Effector memory CD8-positive, alpha-beta T cell (primary cell): ENCODE results near the gene SP110.
A peak's percentile ranks its signal among the peaks of the same experiment; 100 is the strongest.
"Not testable (repeated sequence)": the region's sequence is repeated elsewhere in the genome, so short reads cannot be mapped to it uniquely, and the experiment has no call there.

Experiments used
- ATAC-seq: fragments of 150-1000 bp; cut with Tn5 transposase; replicated peaks from 2 replicates; pipeline ENCODE4 v1.10.0; 2021; ENCODE audit warnings: mild to moderate bottlenecking, moderate library complexity
- DNase-seq, 3 experiments: peaks; one replicate each; pipeline ENCODE4 v3.0.0; 2021
- H3K27ac Mint-ChIP-seq, 2 donors: one replicate each; pipeline ENCODE4 v1.8.0; 2022; ENCODE audit warnings: mild to moderate bottlenecking in 2 of 2, mixed read lengths in 2 of 2, moderate library complexity in 2 of 2
- H3K27me3 Mint-ChIP-seq, 2 donors: one replicate each; pipeline ENCODE4 v1.8.0; 2022; ENCODE audit warnings: mixed read lengths in 2 of 2
- H3K36me3 Mint-ChIP-seq: one replicate; pipeline ENCODE4 v1.8.0; 2022; ENCODE audit warnings: mild to moderate bottlenecking, moderate library complexity, mixed read lengths; ENCODE audit not compliant: insufficient read depth
- H3K4me1 Mint-ChIP-seq, 2 donors: one replicate each; pipeline ENCODE4 v1.8.0; 2022; ENCODE audit warnings: low read depth in 2 of 2, mixed read lengths in 2 of 2
- H3K4me3 Mint-ChIP-seq, 2 donors: one replicate each; pipeline ENCODE4 v1.8.0; 2022; ENCODE audit warnings: mild to moderate bottlenecking in 2 of 2, mixed read lengths in 2 of 2, moderate library complexity in 2 of 2
- H3K9me3 Mint-ChIP-seq, 2 donors: one replicate each; pipeline ENCODE4 v1.8.0; 2022; ENCODE audit warnings: mixed read lengths in 2 of 2
- total RNA-seq, 9 experiments: gene quantifications; one replicate each; lab custom pipeline; 2026; lab: John Stamatoyannopoulos, UW

Gene SP110
- total RNA-seq, result 48.9 to 119 (median 70.8) reads per million in 9 experiments

- Mint-ChIP-seq H3K27me3 (no peaks in the 10 kb centered on the region), H3K36me3 (peaks cover 18% of the 10 kb centered on the region), H3K9me3 (no peaks in the 10 kb centered on the region), H3K27ac (peak within 1 kb of the TSS; percentile 97 to 99), H3K4me3 (peak within 1 kb of the TSS; percentile 97 to 100), H3K4me1 (peaks cover 39 to 65% of the 10 kb centered on the region in 2 donors)
- ATAC-seq (peak; percentile 96), DNase-seq (peak; percentile 67 to 70 (median 70))
These were observed at the start of gene SP110 for GRCh38 chr2:230219419-230220331. Gene SP110, minus strand, starts transcription at chr2:230219984. Its CDS starts 3,057 bp downstream, at chr2:230216927.

GRCh38 chr2:230268606-230269243 lies 48.9 kb upstream of the SP110 start:
- H3K9me3 Mint-ChIP-seq, result peaks cover 0 to 9% of the 10 kb centered on the region in 2 donors
- DNase-seq (no peak), ATAC-seq (no peak)
- H3K4me3 Mint-ChIP-seq, result no peak overlapping the region
- no peaks in the 10 kb centered on the region for H3K27me3 Mint-ChIP-seq
- H3K36me3 Mint-ChIP-seq, result peaks cover 37% of the 10 kb centered on the region
- H3K4me1 Mint-ChIP-seq, result peaks cover 14 to 26% of the 10 kb centered on the region in 2 donors
- peak overlapping the region in 1 of 2 donors; percentile 5 for H3K27ac Mint-ChIP-seq

GRCh38 chr2:230267556-230267955 lies 47.8 kb upstream of the SP110 start:
- H3K36me3 Mint-ChIP-seq, result peaks cover 34% of the 10 kb centered on the region
- H3K4me3 Mint-ChIP-seq, result no peak overlapping the region

GRCh38 chr2:230267059-230267458 lies 47.3 kb upstream of the SP110 start:
- ATAC-seq (no peak), DNase-seq (no peak)
- peaks cover 30% of the 10 kb centered on the region for H3K36me3 Mint-ChIP-seq
- no peaks in the 10 kb centered on the region for H3K27me3 Mint-ChIP-seq
- no peak overlapping the region for H3K4me3 Mint-ChIP-seq
- peaks cover 0 to 9% of the 10 kb centered on the region in 2 donors for H3K9me3 Mint-ChIP-seq
- peaks cover 28 to 42% of the 10 kb centered on the region in 2 donors for H3K4me1 Mint-ChIP-seq
- H3K27ac Mint-ChIP-seq, result peak overlapping the region; percentile 55 to 57

More at GRCh38 chr2:230267556-230267955, 47.8 kb upstream of the SP110 start:
- peak overlapping the region; percentile 55 to 57 for H3K27ac Mint-ChIP-seq
- ATAC-seq, result no peak
- no peak for DNase-seq
- H3K27me3 Mint-ChIP-seq, result no peaks in the 10 kb centered on the region
- H3K4me1 Mint-ChIP-seq, result peaks cover 23 to 37% of the 10 kb centered on the region in 2 donors
- H3K9me3 Mint-ChIP-seq, result peaks cover 0 to 9% of the 10 kb centered on the region in 2 donors

DNA sequence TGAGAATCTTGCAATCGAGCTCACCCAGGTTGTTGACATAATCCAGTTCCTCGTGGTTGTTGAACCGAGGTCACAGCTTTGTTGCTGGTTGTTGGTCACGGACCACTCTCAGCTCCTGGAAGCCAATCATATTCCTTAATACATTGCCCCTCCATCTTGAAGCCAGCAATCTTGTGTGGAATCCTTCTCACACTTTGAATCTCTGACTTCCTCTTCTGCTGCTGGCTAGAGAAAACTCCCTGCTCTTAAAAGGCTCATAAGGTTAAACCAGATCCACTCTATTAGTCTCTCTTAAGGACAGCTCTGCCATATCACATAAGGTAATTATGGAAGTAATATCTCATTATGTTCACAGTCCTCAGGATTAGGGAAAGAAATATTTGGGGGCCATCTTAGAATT lies 46.9 kb upstream of the SP110 start:
- Mint-ChIP-seq H3K4me3 (no peak overlapping the region), H3K36me3 (peaks cover 30% of the 10 kb centered on the region), H3K27ac (peak overlapping the region in 1 of 2 donors; percentile 57), H3K27me3 (no peaks in the 10 kb centered on the region), H3K9me3 (peaks cover 0 to 9% of the 10 kb centered on the region in 2 donors), H3K4me1 (peaks cover 32 to 46% of the 10 kb centered on the region in 2 donors)
- ATAC-seq (no peak), DNase-seq (no peak)

GRCh38 chr2:230264945-230265344 lies 45.2 kb upstream of the SP110 start:
- not testable (repeated sequence) for H3K4me3 Mint-ChIP-seq

DNA sequence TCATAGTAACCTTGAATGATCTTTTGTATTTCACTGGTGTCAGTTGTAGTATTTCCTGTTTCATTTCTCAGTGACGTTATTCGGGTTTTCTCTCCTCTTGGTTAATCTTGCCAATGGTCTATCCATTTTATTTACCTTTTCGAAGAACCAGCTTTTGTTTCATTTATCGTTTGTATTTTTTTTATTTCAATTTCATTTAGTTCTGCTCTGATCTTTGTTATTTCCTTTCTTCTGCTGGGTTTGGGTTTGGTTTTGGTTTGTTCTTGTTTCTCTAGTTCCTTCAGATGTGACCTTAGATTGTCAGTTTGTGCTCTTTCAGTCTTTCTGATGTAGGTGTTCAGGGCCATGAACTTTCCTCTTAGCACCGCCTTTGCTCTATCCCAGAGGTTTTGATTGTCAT lies 42.5 kb upstream of the SP110 start:
- ATAC-seq, result peak; percentile 59

More at GRCh38 chr2:230264945-230265344, 45.2 kb upstream of the SP110 start:
- not testable (repeated sequence) for ATAC-seq, DNase-seq, H3K27ac Mint-ChIP-seq, H3K9me3 Mint-ChIP-seq, H3K27me3 Mint-ChIP-seq
- H3K4me1 Mint-ChIP-seq, result peaks cover 42 to 62% of the 10 kb centered on the region in 2 donors
- peaks cover 19% of the 10 kb centered on the region for H3K36me3 Mint-ChIP-seq

GRCh38 chr2:230258483-230258882 lies 38.7 kb upstream of the SP110 start:
- H3K4me1 Mint-ChIP-seq, result peaks cover 26 to 42% of the 10 kb centered on the region in 2 donors
- H3K9me3 Mint-ChIP-seq, result no peaks in the 10 kb centered on the region
- no peak overlapping the region for H3K27ac Mint-ChIP-seq
- ATAC-seq, result no peak
- DNase-seq, result no peak
- H3K36me3 Mint-ChIP-seq, result peaks cover 5% of the 10 kb centered on the region
- H3K27me3 Mint-ChIP-seq, result no peaks in the 10 kb centered on the region
- H3K4me3 Mint-ChIP-seq, result no peak overlapping the region

More for the DNA sequence above, 42.5 kb upstream of the SP110 start:
- no peaks in the 10 kb centered on the region for H3K9me3 Mint-ChIP-seq
- H3K27me3 Mint-ChIP-seq, result no peaks in the 10 kb centered on the region
- H3K27ac Mint-ChIP-seq, result peak overlapping the region; percentile 21 to 83
- H3K36me3 Mint-ChIP-seq, result peaks cover 14% of the 10 kb centered on the region
- H3K4me3 Mint-ChIP-seq, result peak overlapping the region; percentile 5 to 52
- peaks cover 39 to 55% of the 10 kb centered on the region in 2 donors for H3K4me1 Mint-ChIP-seq
- no peak for DNase-seq

DNA sequence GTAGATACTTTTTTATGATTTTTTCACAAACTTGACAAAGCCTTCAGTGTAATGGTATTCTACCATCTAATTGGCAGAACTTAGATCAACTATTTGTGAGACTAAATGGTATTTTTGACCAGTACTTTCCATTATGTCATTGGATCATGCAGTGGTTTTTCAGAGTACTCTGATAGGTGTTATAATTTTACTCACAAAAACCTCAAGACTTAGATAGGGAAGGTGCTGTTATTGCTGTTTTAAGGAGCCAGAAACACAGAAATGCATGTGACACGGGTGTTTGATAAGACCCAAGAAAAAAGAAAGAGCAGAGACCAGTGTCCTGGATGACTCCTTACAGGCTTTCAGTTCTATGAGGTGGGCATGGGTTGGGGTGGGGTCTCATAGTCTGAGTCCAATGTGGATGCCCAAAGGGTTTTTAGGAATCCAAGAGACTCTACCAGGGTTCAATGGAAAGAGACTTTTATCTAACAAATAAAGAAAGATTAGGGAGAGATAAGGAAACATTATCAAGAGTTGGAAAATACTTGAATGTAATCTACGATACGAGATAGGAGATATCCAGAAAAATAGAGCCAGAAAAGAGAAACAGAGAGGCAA lies 37.0 kb upstream of the SP110 start:
- Mint-ChIP-seq H3K9me3 (no peaks in the 10 kb centered on the region), H3K4me3 (no peak overlapping the region), H3K4me1 (peaks cover 12 to 26% of the 10 kb centered on the region in 2 donors), H3K27ac (peak overlapping the region; percentile 4 to 76), H3K27me3 (no peaks in the 10 kb centered on the region), H3K36me3 (peaks cover 5% of the 10 kb centered on the region)
- ATAC-seq, result no peak
- DNase-seq, result no peak

DNA sequence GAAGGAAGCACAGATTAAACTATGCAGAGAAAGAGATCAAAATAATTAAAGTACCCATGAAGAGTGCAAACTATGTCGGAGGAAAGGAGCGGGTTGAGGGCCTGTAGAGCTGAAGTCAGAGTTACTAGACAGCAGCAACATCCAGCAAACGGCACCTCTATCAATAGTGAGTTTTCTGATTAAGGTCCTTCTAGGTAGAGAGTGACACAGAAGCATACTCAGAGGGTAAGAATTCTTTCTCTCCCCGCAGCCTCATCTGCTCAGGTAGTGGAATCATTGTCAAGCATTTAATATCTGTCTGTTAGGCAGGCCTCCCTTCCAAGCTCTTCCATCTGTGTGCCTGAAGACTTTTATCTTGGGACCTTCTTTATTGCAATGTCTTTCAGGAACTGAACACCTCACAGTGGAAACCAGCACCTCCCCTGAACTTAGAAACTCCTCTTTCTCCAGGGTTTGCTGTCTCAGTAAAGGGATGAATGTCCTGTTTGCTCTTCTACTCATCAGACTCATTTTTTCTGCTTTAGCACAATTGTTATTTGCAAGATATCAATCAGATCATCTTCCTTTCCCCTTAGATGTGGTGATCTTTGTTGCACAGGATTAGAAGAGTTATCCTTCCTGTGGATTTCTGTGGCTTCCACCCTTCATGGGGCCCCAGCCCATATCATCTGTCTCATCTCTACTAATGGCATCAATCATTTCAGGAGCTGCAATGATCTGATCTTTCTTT lies 34.5 kb upstream of the SP110 start:
- no peaks in the 10 kb centered on the region for H3K9me3 Mint-ChIP-seq
- H3K36me3 Mint-ChIP-seq, result peaks cover 2% of the 10 kb centered on the region
- H3K27me3 Mint-ChIP-seq, result no peaks in the 10 kb centered on the region
- ATAC-seq, result peak; percentile 79
- H3K27ac Mint-ChIP-seq, result no peak overlapping the region
- no peak overlapping the region for H3K4me3 Mint-ChIP-seq
- peaks cover 0 to 8% of the 10 kb centered on the region in 2 donors for H3K4me1 Mint-ChIP-seq
- DNase-seq, result no peak

- Mint-ChIP-seq H3K27ac (no peak overlapping the region), H3K4me1 (no peaks in the 10 kb centered on the region), H3K4me3 (no peak overlapping the region), H3K27me3 (no peaks in the 10 kb centered on the region), H3K9me3 (no peaks in the 10 kb centered on the region), H3K36me3 (no peaks in the 10 kb centered on the region)
- DNase-seq (no peak), ATAC-seq (no peak)
These were observed 30.4 kb upstream of the SP110 start for GRCh38 chr2:230250231-230250630.

- H3K9me3 Mint-ChIP-seq, result no peaks in the 10 kb centered on the region
- no peak overlapping the region for H3K27ac Mint-ChIP-seq
- H3K4me1 Mint-ChIP-seq, result peaks cover 0 to 5% of the 10 kb centered on the region in 2 donors
- DNase-seq, result no peak
- no peak overlapping the region for H3K4me3 Mint-ChIP-seq
- peaks cover 3% of the 10 kb centered on the region for H3K36me3 Mint-ChIP-seq
- ATAC-seq, result no peak
- H3K27me3 Mint-ChIP-seq, result no peaks in the 10 kb centered on the region
These were observed 26.4 kb upstream of the SP110 start for GRCh38 chr2:230246206-230246605.

- Mint-ChIP-seq H3K4me3 (no peak overlapping the region), H3K36me3 (peaks cover 10% of the 10 kb centered on the region), H3K27me3 (no peaks in the 10 kb centered on the region), H3K27ac (no peak overlapping the region), H3K9me3 (no peaks in the 10 kb centered on the region), H3K4me1 (peaks cover 0 to 5% of the 10 kb centered on the region in 2 donors)
- no peak for ATAC-seq
- no peak for DNase-seq
These were observed 24.4 kb upstream of the SP110 start for GRCh38 chr2:230244211-230244610.
